Fibroblast of skin of left quadriceps (primary cell): Measurements from ENCODE around the gene TCHP.
"Not testable (repeated sequence)": the region's sequence is repeated elsewhere in the genome, so short reads cannot be mapped to it uniquely, and the experiment has no call there.

Experiments
- DNase-seq, 2 experiments: peaks; one replicate each; pipeline ENCODE4 v3.0.0-alpha.2; 2013; ENCODE audit warnings: low read depth in 2 of 2

TCHP gene

DNA sequence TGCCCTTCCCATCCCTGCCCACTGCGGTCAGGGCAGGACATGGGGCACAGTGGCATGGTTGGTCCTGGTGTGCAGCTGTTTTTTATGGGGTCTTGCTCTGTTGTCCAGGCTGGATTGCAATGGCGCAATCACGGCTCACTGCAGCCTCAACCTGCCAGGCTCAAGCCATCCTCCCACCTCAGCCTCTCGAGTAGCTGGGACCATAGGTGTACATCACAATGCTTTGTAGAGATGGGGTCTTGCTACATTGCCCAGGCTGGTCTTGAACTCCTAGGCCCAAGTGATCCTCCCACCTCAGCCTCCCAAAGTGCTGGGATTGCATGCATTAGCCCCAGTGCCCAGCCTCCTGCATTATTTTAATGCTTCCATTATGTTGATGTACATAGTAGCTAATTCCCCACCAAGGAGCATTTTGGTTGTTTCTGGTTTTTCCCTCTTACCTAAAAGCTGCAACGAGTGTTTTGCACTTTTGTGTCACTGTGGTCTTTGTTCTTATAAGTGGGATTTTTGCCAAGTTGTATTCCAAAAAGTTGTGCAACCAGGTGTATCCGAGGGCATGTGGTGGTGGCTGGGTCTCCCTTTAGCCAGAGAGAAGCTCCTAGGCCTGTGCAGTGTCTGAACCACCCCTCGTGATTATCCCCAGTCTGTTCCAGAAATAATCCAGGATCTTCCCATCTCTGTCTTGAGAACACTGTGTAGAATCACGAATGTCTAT lies 10.3 kb downstream of the TCHP start:
- DNase-seq: no peak

DNA sequence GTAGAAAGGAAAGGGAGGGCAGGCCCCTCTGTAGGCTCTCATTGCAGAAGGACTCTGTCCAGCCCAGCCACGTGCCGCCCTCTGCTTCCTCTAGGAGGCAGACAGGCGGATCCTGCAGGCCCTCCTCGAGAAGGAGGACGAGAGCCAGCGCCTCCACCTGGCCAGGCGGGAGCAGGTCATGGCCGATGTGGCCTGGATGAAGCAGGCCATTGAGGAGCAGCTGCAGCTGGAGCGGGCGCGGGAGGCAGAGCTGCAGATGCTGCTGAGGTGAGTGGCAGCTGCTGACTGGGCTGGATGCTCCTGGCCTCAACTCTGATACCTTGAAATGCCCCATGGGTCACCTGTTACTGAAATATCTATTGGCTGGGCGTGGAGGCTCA lies 10.9 kb downstream of the TCHP start:
- no peak for DNase-seq

DNA sequence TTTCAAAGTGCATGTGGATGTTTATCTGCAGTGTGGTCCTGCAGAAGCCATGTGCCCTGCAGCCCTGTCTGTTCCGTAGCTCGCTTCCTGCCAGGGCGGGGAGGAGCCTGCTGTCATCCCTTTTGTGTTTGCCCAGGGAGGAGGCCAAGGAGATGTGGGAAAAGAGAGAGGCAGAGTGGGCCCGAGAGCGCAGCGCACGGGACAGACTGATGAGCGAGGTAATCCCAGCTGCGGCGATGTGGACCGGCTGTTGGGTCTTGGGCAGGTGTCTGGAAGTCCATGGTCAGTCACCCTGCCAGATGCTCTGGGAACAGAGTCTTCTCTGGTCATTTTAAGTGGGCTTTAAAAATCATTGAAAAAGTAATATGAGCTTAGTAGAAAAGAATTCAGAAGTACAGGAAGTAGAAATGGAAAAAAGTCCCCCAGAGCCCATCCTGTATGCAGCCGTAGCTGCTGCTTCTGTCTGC lies 12.8 kb downstream of the TCHP start:
- no peak for DNase-seq

DNA sequence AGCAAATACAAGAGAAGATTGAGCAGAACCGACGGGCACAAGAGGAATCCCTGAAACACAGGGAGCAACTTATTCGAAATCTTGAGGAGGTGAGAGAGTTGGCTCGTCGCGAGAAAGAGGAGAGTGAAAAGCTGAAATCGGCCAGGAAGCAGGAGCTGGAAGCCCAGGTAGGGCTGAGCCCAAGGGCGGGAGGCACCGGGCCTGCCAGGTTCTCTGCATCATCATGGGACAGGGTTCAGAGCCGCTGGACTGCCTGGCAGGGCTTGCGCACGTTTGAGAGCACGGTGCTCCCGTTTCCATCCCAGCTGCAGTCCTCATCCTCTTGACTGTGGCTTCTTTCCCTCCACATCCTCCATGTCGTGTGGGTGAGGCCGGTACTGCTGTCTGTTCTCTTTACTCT lies 14.4 kb downstream of the TCHP start:
- no peak for DNase-seq

DNA sequence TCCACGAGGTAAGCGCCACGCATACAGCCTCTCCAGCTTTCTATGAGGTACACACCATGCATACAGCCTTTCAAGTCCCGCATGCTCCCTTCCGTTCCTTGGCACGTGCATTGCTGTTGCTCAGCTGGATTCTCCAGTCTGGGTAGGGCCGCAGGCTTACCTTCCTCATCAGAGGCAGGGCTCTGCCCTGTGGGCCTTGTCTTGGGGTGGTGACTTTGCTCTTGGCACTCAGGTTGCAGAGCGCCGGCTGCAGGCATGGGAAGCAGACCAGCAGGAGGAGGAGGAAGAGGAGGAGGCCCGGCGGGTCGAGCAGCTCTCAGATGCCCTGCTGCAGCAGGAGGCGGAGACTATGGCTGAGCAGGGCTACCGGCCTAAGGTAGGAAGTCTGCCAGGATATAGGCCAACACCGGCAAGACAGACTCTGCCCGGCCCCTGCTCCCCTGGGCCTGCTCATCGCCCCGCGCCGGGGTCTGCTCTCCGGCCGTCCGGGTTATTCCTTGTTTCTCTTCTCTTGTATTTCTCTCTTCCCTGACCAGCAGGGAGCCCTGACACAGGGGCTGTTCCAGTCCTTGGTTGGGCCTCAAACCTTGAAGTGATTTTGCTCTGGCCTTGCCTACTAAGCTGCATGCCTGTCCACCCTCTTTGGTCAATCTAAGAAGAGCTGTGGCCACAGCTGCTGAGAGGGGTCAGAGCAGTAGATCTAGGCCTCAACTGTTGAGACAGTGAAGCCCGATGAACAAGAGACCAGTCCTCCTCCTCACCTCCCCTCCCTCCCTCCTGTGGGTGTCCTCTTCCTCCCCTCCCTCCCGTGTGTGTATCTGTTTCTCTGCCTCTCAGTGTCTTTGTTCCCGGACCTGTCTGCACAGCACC lies 15.3 kb downstream of the TCHP start:
- no peak for DNase-seq

DNA sequence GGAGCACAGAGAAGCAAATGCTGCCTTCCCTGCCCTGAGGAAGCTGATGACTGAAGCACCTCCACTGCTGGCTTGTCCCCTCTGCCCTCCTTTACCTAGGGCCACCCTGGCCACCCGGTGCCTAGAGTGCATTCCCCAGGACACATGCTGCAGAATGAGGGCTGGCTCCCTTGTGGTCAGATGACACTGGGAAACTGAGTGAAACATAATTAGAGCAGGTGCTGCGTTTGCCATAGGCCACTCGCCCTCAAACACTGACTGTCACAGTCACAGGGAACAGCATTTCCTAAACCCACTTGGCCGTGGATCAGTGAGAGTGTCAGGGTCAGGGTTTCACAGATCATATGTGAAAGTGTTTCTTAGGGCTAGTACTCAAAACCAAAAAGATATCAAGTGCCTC lies 16.0 kb downstream of the TCHP start:
- DNase-seq: no peak

DNA sequence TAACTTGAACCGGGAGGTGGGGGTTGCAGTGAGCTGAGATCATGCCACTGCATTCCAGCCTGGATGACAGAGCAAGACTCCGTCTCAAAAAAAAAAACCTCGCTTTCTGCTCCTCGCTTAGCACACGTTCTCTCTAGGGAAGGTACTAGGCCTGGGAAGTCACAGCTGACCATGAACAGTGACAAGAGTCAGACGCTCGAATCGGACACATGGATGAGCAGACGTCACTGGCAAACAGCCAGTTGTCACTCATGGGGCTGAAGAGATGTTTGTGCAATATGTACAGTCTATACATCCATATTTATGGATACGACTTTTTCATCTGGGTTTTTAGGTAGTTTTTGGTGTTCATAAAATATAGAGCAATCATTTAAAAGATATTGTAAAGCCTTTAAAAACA lies 19.4 kb downstream of the TCHP start:
- no peak for DNase-seq

DNA sequence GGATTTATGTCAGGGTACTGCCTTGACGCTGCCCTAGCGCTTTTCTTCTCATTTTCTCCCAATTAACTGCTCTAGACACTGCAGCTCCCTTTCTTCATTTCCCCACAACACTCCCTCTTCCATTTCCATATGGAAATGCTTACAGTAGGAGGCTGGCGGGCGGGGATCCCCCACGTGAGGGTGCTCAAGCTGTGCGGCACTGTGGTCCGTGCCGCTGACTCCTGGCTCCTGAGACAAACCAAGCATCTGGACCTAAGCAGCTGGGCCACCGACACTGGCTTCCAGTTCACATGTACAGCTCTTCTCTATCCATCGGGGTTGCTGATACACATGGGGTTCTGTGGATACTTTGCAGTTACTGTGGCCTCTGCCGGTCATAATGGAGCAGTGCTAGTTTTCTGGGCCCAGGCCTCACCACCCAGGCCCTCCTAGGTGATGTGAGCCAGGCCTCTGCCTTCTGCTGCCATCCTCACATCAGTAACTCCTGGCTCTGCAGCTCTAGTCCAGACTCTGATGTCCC lies 20.2 kb downstream of the TCHP start:
- DNase-seq: peak in 1 of 2 experiments; percentile 14

DNA sequence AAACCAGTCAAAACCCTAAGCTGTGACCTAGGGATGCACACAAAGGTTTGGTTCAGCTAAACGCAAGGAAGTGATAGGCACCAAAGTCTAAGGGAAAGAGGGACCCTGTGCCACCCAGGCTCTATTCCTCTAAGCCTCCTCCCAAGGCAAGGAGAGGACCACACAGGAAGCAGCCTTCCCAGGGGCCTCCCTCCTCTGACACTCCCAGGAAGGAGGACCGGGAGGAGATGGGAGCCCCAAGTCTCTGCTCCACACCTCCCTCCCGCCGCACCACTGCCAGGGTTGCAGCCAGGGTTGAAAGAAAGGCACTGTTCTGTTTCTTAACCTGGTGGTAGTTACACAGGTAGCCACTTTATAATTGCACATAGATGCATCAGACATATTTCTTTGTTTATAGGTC lies 21.9 kb downstream of the TCHP start:
- no peak for DNase-seq

DNA sequence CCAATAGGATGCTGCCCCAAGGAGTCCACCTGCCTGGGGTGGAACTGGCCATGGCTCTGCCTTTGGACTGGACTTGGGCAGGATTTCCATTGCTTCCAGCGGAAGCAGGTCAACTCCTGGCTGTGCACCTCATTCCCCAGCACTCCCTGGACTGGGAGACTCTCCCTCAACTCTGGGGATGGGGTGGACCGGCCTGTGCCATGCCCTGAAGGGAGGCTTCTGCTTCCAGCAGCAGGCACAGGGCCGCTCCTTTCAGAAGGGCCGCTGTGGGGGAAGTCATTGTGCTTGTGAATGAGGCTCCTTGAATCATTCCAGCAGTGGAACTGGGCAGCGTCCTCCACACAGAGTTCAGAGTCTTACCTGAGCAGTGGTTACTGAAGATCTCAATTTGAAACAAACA lies 23.0 kb downstream of the TCHP start:
- DNase-seq: no peak

DNA sequence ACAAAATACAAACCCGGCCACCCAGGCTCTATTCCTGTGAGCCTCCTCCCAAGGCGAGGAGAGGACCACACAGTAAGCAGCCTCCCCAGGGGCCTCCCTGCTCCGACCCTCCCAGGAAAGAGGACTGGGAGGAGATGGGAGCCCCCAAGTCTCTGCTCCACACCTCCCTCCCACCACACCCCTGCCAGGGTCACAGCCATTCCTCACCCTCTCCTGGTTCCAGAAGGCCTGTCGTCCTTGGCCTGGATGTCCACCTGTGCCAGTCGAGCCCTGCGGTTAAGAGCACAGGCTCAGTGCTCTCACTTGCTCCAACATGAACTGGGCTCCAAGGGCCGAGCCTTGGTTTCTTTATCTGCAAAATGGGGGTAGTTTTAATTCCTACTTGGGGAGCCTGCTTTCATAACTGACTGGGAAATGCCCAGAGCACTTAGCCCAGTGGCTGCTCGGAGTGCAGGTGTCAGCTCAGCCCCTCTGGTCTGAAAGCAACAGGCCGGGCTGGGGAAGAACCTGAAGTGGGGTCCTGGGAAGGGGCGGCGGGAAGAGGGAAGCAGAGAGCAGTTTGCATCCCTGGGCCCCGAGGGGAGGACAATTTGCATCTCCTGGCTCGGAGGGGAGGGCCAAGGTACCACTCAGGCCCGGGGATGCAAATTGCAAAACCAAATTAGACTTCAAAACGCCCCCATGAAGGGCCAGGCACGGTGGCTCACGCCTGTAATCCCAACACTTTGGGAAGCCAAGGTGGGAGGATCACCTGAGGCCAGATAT lies 23.6 kb downstream of the TCHP start:
- no peak for DNase-seq

DNA sequence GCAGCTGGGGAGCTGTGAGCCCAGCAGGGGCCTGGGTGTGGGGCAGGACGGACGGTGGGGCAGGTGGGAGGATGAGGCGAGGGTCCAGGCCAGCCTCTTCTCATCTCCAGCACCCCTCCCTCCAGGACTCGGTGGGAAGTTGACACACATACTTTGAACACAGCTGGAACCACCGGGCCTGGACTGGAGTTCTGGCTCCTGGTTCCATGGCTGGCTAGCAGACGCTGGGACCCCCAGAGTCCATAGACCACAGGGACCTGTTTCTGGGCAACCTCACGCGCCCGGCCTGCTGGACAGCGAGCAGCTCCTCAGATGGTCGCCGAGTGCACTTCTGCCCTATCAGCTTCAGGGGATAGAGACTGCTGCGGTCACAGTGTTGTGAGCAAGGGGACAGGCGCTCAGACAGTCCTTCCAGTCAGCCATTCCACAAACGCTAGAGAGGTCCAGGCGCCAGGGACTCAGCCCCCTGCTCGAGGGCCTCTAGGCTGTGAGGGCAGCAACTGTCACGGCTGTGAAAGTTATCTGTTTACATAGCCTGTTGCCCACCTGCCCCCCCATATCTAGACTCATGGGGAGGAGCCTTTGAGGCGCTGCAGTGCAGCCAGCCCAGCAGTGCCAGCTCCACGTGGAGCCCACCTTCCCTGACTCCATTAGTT lies 25.2 kb downstream of the TCHP start:
- no peak for DNase-seq

DNA sequence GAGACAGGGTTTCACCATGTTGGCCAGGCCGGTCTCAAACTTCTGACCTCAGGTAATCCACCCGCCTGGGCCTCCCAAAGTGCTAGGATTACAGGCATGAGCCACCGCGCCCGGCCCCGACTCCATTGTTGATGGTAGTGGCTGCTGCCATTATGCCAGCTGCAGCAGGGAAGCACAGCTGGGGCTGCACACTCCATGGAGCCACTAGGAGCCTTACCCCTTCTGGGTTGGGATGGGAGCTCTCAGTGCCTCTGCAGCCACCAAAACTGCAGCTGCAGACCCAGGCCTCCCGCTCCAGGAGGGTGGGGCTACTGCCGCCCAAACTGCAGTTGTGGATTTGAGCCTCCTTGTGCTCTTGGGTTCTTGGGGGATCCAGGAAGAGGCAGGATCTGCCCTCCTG lies 25.9 kb downstream of the TCHP start:
- DNase-seq: no peak

DNA sequence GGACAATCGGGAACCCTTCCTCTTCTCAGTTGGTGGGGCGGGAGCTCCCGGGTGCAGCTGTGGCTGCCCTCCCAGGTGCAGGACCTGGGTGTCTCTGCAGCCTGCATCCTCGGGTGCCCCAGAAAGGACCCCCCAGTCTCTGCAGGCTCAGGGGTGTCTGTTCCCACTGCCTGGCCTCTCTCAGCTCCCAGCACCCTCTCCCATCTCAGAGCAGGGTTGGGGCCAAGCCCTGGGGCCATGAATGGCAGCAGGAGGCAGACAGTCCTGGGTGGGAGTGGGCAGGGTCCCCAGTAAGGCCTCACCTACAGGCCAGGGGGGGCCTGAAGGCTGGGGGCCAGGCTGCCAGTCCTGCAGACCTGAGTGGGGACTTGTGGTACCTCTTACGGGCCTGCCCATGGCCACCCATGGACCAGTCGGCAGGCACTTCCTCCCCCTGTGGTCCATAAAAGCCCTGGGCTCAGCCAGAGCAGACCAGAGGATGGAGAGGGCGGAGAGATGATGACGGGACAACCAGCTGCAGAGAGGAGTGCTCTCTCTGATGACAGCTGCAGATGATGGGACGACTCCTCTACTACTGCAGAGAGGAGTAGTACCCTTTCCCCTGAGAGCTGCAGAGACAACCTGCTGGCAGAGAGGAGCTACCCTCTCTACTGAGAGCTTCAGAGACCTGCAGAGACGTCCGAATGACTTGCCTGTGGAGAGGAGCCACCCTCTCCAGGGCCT lies 26.6 kb downstream of the TCHP start:
- no peak for DNase-seq

DNA sequence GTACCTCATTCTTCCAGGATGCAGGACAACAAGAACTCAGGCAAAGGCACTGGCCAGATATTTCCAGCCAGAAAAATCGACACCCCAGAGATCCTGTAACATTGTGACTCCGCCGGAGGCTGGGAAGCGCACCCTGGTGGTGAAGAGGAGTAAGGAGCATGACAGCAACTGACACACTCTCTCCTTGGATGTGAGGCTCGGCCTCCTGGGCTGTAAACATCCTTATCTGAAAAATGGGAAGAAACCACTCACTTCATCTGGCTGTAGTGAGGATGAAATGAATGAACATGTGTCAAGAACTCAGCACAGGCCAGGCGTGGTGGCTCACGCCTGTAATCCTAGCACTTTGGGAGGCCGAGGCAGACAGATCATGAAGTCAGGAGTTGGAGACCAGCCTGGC lies 27.5 kb downstream of the TCHP start:
- no peak for DNase-seq

DNA sequence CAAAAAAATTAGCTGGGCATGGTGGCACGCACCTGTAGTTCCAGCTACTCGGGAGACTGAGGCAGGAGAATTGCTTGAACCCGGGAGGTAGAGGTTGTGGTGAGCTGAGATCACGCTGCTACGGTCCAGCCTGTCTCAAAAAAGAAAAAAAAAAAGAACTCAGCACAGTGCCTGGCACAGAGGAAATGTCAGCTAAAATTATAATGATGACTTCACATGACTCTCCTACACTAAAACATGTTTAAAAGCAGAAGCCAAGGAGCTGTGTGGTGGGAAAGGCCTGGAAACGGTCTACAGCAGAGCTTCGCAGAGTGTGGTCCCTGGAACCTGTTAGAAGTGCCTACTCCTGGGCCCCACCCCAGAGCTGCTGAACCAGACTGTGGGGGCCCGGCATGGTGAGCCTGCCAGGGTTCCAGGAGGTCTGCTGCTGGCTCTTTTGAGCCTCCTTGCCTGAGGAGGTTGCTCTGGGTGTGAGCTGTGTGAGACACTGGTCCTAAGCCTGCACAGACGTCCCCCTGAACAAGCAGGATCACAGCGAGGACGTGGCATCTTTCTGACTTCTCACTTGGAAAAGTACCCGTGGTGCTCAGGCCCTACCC lies 28.1 kb downstream of the TCHP start:
- no peak for DNase-seq

DNA sequence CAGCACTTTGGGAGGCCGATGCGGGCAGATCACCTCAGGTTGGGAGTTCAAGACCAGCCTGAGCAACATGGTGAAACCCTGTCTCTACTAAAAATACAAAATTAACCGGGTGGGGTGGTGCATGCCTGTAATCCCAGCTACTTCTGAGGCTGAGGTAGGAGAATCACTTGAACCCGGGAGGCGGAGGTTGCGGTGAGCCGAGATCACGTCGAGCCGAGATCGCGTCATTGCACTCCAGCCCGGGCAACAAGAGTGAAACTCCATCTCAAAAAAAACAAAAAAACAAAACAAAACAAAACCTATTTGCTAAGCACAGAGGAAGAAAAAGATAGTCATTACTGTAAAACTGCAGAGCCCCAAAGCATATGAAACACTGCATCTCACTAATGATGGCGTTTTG lies 29.3 kb downstream of the TCHP start:
- not testable (repeated sequence) for DNase-seq

DNA sequence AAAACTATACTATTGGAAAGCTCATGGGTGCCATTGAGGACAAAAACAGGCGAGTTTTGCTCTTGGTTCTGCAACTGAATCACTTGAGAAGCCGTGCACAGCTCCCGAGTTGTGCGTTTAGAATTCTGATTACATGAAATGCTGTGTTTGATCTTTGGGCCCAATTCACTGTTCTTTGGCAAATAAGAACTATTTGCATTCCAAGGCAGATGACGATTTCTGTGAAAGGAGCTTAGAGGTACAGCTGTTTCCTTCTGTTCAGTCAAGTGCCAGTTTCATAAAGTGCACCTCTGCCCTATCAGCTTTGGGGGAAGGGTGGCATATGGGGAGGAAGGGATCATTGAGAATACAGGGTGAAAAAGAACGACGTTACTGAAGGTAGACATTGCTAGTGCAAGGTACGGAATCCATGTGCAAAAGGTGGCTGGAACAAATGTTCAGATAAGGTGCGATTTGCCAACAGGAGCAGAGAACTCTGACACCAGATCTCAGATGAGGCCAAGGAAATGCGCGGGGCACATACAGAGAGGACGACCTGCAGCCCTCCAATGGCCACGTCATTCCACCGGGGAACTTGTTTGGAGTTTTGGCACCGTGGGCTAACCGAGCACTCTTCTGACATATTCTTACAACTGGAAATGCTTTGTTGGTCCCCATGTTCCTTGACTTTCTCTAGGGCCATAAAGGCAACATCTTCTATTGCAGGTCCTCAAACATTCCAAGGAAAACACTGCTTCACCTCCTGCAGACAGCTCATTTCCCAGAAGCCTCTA lies 30.1 kb downstream of the TCHP start:
- no peak for DNase-seq

DNA sequence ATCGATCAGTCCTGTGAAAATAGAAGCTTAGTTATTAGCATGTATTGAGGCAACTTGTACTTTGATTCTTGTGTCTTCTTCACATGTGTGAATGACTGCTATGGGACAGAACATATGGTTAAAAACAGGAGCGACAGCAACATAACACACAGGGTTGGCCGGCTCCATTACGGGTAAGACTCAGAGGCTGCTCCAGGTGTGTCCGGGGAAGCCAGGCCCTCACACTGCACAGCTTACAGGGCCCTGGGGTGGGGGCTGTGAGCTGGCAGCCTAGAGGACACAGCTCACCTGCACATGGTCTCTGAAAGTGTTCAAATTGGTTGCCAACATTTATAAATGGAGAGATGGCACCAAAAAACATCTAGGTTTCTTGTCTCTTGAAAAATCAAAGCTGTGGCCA lies 31.1 kb downstream of the TCHP start:
- DNase-seq: no peak
